Measurements from ENCODE around the gene BFAR. TPM values are rescaled to one million over a fixed set of nuclear protein-coding genes. Genes with fewer than 3 reads are reported as not detected.
A peak's percentile ranks its signal among the peaks of the same experiment; 100 is the strongest.
"Not testable (repeated sequence)": the region's sequence is repeated elsewhere in the genome, so short reads cannot be mapped to it uniquely, and the experiment has no call there.

BFAR gene
- total and polyA plus RNA-seq, 2 donors (not counting 3 experiments of a cell fraction or from before 2014, with no cell fraction given) = 57.3 to 73.5 TPM

- Histone ChIP-seq H3K27ac (ENCODE audit: insufficient read depth, low read depth, low read length) (peak within 1 kb of the TSS; percentile 78), H2AFZ (ENCODE audit: low read depth, low read length) (peak within 1 kb of the TSS; percentile 91), H3K36me3 (ENCODE audit: control insufficient read depth in 2 of 2, extremely low read depth in 1 of 2, insufficient read depth in 2 of 2, low read length in 2 of 2) (peaks cover 0 to 2% of the 10 kb centered on the region in 2 experiments), H3K9me1 (replicated peaks; ENCODE audit: control insufficient read depth, extremely low read depth, insufficient read depth, low read length) (no peaks in the 10 kb centered on the region), H3K27me3 (ENCODE audit: control insufficient read depth in 2 of 2, insufficient read depth in 2 of 2, low read length in 2 of 2) (no peaks in the 10 kb centered on the region), H3K4me2 (ENCODE audit: insufficient read depth, low read length) (peak within 1 kb of the TSS; percentile 96), H4K20me1 (replicated peaks; ENCODE audit: control insufficient read depth, extremely low read depth, insufficient read depth, low read length) (peaks cover 8% of the 10 kb centered on the region), H3K4me3 (replicated peaks in 1 of 3; ENCODE audit: insufficient read depth in 1 of 3, low read depth in 1 of 3, low read length in 3 of 3) (peak within 1 kb of the TSS; percentile 76 to 78 (median 78)), H3K9me3 (replicated peaks; ENCODE audit: control insufficient read depth, insufficient read depth, low read length) (no peaks in the 10 kb centered on the region), H3K4me1 (ENCODE audit: control insufficient read depth, extremely low read depth, insufficient read depth, low read length) (peaks cover 27% of the 10 kb centered on the region), H3K79me2 (ENCODE audit: control insufficient read depth, insufficient read depth, low read length) (peaks cover 37% of the 10 kb centered on the region), H3K9ac (replicated peaks; ENCODE audit: extremely low read depth, insufficient read depth, low read length) (peak within 1 kb of the TSS; percentile 90)
- TF ChIP-seq FOS (IDR thresholded peaks at IDR 0.05; ENCODE audit: borderline replicate concordance, insufficient read depth, low read length) (peak; percentile 25), GATA2 (IDR thresholded peaks at IDR 0.05; ENCODE audit: insufficient read depth, insufficient read length, low read depth, low read length) (no peak), POLR2A (IDR thresholded peaks at IDR 0.05; ENCODE audit: low read depth, low read length) (peak; percentile 98), POLR2AphosphoS5 (IDR thresholded peaks at IDR 0.05; ENCODE audit: insufficient read depth, low read depth, low read length) (peak; percentile 99)
- peak; percentile 98 for DNase-seq (ENCODE audit: low read depth, low spot score)
- FAIRE-seq = peak; percentile 86
- ChIA-PET CTCF (interaction anchor here (0.6 to 1.2 kb wide), 3 partner anchors 9 to 710 kb away, joined by 3 to 5 read pairs (median 5); partner anchors contain the start of gene ERCC4), POLR2A (interaction anchor here (0.7 kb wide), 1 partner anchor 14 kb away, joined by 4 read pairs; no protein-coding TSS in a partner anchor)
- BruUV-seq (replicated peaks) = no TSS peak
- intact Hi-C loops (cut with micrococcal nuclease) = loop anchor here (5.0 kb wide), 2 partner anchors 343 to 573 kb away; no protein-coding TSS in a partner anchor
- dilution Hi-C loops (cut with MboI; ENCODE audit: extremely low pct_ligation_motif_present, low sequenced_read_pairs) = no loop called here
Observed at GRCh38 chr16:14629919-14630619, 2.7 kb upstream of the BFAR start, which contains the start of gene PARN. Gene PARN, minus strand, starts transcription at chr16:14630260. Its CDS starts 135 bp downstream, at chr16:14630125.

DNA sequence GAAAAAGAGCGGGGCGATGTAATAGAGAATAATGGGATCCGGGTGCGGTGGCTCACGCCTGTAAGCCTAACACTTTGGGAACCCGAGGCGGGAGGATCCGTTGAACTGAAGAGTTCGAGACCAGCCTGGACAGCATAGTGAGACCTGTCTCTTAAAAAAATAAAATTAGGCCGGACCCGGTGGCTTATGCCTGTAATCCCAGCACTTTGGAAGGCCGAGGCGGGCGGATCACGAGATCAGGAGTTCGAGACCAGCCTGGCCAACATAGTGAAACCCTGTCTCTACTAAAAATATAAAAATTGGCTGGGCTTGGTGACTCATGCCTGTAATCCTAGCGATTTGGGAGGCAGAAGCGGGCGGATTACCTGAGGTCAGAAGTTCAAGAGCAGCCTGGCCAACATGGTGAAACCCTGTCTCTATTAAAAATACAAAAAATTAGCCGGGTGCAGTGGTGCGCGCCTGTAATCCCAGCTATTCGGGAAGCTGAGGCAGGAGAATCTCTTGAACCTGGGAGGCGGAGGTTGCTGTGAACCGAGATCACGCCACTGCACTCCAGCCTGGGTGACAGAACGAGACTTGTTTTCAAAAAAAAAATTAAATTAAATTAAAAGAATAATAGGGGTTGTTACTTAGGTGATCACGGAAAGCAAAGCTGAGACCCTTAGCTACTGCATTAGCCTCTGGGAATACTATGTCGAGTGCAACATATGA, 2.0 kb upstream of the BFAR start:
- Histone ChIP-seq H3K4me3 (replicated peaks in 1 of 3; ENCODE audit: insufficient read depth in 1 of 3, low read depth in 1 of 3, low read length in 3 of 3) (peak overlapping the region in 1 of 3 experiments; percentile 7), H3K27ac (ENCODE audit: insufficient read depth, low read depth, low read length) (peak overlapping the region; percentile 78), H3K4me1 (ENCODE audit: control insufficient read depth, extremely low read depth, insufficient read depth, low read length) (peaks cover 27% of the 10 kb centered on the region), H4K20me1 (replicated peaks; ENCODE audit: control insufficient read depth, extremely low read depth, insufficient read depth, low read length) (peaks cover 11% of the 10 kb centered on the region), H2AFZ (ENCODE audit: low read depth, low read length) (peak overlapping the region; percentile 91), H3K4me2 (ENCODE audit: insufficient read depth, low read length) (peak overlapping the region; percentile 62), H3K9ac (replicated peaks; ENCODE audit: extremely low read depth, insufficient read depth, low read length) (peak overlapping the region; percentile 58), H3K79me2 (ENCODE audit: control insufficient read depth, insufficient read depth, low read length) (peaks cover 44% of the 10 kb centered on the region)
- CTCF ChIA-PET = interaction anchor here (1.0 to 1.2 kb wide), 2 partner anchors 10 to 711 kb away, joined by 5 read pairs; partner anchors contain the start of gene ERCC4
- H3K9me1 ChIP-seq (replicated peaks; ENCODE audit: control insufficient read depth, extremely low read depth, insufficient read depth, low read length); BruUV-seq (replicated peaks); H3K27me3 ChIP-seq (ENCODE audit: control insufficient read depth in 2 of 2, insufficient read depth in 2 of 2, low read length in 2 of 2); FAIRE-seq; dilution Hi-C loops (cut with MboI; ENCODE audit: extremely low pct_ligation_motif_present, low sequenced_read_pairs); H3K36me3 ChIP-seq (ENCODE audit: control insufficient read depth in 2 of 2, extremely low read depth in 1 of 2, insufficient read depth in 2 of 2, low read length in 2 of 2); DNase-seq (ENCODE audit: low read depth, low spot score); H3K9me3 ChIP-seq (replicated peaks; ENCODE audit: control insufficient read depth, insufficient read depth, low read length): not testable (repeated sequence)
- intact Hi-C loops (cut with micrococcal nuclease) = loop anchor here (5.0 kb wide), 2 partner anchors 343 to 573 kb away; no protein-coding TSS in a partner anchor
- POLR2A ChIA-PET = interaction anchor here (0.7 kb wide), 1 partner anchor 13 kb away, joined by 4 read pairs; no protein-coding TSS in a partner anchor
